Keratinocyte (primary cell): ENCODE measurements around the gene TRDN.

Experiments
- EZH2 ChIP-seq: IDR thresholded peaks from one replicate; pipeline ENCODE4 v1.6.1; 2012; ENCODE audit warnings: inconsistent platforms, mild to moderate bottlenecking, low read length, moderate library complexity
- TF ChIP-seq, protein P1 (sequence below), 3 experiments: IDR thresholded peaks in 1 of 3; conservative IDR thresholded peaks in 1 of 3; optimal IDR thresholded peaks in 1 of 3; 2 replicates in 2 of 3; 3 replicates in 1 of 3; pipeline versions ENCODE3 to v1.5.1; 2011; ENCODE audit warnings: low read length in 3 of 3, mild to moderate bottlenecking in 3 of 3, moderate library complexity in 2 of 3, control low read depth in 1 of 3, inconsistent platforms in 1 of 3; ENCODE audit not compliant: insufficient read depth in 2 of 3; ENCODE audit errors: extremely low read depth in 1 of 3

DNA sequence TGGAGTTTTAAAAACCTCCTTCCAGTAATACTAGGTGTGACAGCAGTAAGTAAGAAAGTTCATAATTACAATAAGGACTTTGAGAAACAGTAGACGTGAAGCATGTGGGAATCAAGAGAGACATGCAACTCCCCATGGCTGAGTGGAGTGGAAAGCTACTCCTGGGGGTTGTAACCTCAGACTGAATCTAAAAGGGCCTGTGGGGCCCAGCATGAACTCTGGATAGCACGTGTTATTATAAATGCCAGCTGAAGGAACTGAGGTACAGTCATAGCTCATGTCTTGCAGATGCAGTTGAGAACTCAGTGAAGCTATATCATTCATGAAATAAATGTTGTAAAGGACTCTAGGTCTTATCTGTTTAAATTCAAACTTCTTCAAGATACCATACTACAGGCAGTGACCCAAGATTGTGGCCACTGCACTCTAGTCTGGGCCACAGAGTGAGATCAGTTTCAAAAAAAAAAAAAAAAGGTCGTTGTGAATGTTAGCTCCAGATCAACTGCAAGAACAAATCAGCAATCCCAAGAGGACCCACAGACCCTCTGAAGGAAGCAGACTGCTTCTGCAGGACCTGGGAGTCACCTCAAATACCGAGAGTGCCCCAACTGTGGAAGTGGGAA lies 189.3 kb downstream of the TRDN start:
- TF ChIP-seq, protein P1, sequence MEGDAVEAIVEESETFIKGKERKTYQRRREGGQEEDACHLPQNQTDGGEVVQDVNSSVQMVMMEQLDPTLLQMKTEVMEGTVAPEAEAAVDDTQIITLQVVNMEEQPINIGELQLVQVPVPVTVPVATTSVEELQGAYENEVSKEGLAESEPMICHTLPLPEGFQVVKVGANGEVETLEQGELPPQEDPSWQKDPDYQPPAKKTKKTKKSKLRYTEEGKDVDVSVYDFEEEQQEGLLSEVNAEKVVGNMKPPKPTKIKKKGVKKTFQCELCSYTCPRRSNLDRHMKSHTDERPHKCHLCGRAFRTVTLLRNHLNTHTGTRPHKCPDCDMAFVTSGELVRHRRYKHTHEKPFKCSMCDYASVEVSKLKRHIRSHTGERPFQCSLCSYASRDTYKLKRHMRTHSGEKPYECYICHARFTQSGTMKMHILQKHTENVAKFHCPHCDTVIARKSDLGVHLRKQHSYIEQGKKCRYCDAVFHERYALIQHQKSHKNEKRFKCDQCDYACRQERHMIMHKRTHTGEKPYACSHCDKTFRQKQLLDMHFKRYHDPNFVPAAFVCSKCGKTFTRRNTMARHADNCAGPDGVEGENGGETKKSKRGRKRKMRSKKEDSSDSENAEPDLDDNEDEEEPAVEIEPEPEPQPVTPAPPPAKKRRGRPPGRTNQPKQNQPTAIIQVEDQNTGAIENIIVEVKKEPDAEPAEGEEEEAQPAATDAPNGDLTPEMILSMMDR (optimal IDR thresholded peaks at IDR 0.05 in 1 of 3, IDR thresholded peaks at IDR 0.05 in 1 of 3, conservative IDR thresholded peaks at IDR 0.05 in 1 of 3; ENCODE audit: extremely low read depth in 1 of 3, insufficient read depth in 2 of 3, low read length in 3 of 3), result no peak
- TF ChIP-seq EZH2, result no peak
